ENCODE data around the gene CSTB.

CSTB gene

DNA sequence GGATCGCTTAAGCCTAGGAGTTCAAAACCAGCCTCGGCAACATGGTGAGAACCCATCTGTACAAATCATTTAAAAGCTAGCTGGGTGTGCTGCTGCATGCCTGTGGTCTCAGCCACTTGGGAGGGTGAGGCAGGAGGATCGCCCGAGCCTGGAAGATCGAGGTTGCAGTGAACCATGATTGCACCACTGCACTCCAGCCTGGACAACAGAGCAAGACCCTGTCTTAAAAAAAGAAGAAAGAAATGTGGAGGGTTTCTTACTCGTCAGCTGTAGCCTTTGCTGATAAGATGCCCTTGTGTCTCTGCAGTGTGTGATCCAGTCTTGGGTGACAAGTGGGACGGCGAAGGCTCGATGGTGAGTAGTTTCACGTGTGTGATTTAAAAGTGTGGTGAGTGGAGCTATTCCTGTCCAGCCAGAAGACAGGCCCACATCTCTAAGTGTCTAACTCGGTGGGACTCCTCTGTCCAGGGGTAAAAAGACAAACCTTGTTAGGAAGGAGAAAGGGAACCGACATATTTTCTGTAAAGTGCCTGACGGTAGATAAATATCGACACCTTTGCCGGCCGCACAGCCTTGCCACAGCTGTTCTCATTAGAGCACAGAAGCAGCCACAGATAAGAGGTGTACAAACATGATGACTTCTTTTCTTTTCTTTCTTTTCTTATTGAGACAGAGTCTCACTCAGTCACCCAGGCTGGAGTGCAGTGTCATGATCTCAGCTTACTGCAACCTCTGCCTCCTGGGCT, 30.2 kb downstream of the CSTB start:
- no peak for DNase-seq

- DNase-seq, result no peak
These were observed 31.4 kb downstream of the CSTB start for GRCh38 chr21:43744725-43745124.

GRCh38 chr21:43743947-43744346, 32.2 kb downstream of the CSTB start:
- DNase-seq, result no peak

GRCh38 chr21:43741423-43742096, 34.5 kb downstream of the CSTB start:
- no peak for DNase-seq

- DNase-seq, result no peak
These were observed 35.5 kb downstream of the CSTB start for GRCh38 chr21:43740497-43741156.

DNA sequence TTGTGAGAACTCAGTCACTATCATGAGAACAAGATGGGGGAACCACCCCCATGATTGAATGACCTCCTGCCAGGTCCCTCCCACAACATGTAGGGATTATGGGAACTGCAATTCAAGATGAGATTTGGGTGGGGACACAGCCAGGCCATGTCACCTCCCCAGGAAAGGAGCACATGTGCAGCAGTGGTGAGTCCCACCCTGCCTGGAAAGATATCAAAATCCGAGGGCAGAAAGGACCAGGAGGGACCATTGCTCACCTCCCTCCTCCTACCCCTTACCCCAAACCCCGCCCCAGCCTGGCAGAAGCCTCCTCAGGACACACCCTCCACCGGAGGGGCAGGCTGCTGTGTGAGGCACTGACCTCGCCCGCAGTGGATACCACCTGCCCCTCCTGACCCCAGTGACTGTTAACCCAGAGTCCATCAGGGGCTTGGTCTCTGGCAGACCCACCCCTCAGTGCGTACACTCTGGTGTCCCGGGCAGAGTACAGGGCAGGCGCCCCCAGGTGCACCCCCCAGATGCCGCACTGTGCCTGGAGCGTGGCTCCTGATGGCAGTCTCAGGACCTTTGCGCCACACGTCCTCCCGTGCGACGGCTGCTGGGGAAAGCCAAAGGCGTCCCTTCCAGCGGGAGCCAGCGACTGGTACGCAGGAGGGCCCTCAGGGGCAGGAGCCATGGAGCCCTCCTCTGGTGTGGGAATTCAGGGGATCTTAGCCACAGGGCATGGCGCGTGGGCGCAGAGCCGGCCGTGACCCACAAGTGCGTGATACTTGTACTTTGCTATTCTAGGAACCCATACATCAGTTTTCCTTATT, 36.3 kb downstream of the CSTB start:
- DNase-seq, result no peak

DNA sequence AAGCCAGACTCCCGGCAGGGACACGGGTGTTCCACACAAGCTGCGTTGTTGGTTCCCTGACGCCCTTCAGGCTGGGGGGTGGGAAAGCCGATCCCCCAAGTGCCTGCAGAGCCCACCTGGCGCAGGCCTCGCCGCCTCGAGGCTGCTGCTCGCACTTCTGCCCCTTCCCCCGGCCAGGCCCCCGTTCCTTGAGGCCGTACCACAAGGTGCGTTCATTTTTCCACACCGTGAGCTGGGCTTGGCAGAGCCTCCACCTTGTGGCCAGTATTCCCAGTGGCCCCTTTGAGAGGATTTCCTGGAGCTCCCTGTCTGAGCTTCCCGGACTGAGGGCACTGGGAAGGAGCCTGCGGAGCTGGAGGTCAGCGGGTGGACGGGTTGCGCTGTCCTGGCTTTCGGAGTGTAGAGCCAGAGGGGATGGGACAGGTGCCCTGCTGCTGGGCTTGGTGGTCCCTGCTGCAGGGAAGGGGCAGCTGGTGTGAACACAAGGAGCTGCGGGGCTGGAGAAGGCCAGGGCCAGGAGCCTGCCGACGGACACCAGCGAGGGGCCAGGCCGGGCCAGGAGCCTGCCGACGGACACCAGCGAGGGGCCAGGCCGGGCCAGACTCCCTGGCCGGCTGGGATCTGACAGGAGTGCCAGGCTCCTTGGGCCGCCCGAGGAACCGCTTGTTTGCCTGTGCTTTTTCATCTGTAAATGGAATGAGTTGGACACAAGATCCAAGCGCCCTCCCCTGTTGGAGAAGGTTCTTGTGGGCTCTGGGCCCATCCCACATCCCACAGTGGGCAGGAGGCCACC, 38.8 kb downstream of the CSTB start:
- DNase-seq, result no peak

DNA sequence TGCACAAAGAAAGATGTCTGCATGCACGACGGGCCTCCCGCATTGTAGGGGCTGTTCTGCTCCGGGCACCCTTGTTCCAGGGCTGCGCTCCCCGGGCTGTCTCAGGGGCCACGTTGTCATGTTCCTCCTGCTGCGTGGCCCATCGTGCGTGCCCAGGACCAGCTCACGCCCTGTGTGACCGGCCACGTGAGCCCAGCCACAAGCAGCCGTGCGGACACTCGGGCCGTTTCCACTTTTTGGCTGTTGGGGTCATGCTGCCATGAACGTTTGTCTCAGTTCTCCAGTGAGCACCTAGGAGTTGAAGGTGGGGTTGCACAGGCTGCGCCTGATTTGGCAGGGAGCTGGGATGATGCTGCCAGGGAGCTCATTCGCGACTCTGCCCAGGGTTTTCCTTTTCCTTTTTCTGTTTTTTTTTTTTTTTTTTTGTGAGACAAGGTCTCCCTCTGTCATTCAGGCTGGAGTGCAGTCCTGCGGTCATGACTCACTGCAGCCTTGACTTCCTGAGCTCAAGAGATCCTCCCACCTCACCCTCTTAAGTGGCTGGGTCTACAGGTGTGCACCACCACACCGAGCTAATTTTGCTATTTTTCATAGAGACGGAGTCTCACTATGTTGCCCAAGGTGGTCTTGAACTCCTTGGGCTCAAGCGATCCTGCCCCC, 39.8 kb downstream of the CSTB start:
- no peak for DNase-seq

DNA sequence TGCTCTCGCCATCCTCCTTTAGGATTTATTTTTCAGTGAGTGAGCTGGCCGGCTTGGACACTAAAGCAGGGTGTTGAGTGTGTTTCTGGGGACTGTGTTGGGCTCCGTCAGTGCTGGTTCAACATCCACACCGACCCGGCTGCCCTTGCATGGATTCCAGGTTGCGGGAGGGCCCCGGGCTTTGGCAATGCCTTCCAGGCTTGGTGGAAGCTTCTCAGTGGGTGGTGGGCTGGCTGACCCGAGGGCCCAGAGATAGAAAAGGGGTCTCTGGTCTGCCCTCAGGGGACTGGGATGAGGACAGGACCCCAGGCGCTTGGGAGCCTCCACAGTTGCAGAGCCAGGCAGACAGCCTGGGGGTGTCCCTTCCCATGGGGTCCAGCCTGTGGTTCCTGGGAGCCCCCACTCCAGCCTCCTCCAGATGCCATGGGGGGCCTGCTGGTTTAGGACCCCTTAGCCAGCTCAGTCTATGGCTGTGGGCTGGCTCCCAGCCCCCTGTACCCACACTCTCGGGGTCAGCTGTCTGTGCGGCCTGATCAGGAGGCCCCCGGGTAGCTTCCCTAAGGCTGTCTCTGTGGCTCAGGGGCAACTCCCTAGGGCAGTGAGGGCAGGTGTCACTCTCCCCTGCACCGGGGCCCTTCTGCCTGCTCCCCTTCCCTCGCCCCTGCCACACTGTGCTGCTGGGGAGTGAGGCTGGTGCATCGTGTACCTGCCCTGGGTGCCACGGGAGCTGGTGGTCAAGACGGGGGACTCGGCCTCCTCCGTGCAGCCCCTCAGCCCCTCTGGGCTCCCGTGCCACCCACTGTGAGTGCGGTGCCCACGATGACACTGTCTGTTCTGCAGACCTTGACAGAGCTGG, 40.6 kb downstream of the CSTB start:
- no peak for DNase-seq

GRCh38 chr21:43734928-43735229, 41.2 kb downstream of the CSTB start:
- no peak for DNase-seq

GRCh38 chr21:43734131-43734927, 41.8 kb downstream of the CSTB start:
- DNase-seq, result peak; percentile 27

- no peak for DNase-seq
These were observed 42.5 kb downstream of the CSTB start for GRCh38 chr21:43733529-43734071.

DNA sequence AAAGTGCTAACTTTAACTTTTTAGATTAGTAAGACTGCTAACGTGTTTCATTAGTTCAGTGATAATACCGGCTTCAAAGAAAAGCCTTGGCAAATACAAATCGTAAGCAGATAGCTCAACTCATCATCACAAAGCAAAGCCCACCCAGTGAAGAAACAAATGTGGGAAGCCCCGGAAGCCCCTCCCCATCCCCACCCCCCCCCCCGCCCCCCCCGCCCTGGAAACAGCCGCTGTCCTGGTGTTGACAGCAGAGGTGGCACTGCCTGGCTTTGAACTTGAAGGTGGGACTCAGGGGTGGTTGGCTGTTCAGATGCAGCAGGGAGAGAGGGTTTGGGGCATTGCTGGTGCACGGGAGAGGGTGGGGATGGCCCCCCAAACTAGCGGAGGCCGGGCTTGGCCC, 43.0 kb downstream of the CSTB start:
- no peak for DNase-seq

DNA sequence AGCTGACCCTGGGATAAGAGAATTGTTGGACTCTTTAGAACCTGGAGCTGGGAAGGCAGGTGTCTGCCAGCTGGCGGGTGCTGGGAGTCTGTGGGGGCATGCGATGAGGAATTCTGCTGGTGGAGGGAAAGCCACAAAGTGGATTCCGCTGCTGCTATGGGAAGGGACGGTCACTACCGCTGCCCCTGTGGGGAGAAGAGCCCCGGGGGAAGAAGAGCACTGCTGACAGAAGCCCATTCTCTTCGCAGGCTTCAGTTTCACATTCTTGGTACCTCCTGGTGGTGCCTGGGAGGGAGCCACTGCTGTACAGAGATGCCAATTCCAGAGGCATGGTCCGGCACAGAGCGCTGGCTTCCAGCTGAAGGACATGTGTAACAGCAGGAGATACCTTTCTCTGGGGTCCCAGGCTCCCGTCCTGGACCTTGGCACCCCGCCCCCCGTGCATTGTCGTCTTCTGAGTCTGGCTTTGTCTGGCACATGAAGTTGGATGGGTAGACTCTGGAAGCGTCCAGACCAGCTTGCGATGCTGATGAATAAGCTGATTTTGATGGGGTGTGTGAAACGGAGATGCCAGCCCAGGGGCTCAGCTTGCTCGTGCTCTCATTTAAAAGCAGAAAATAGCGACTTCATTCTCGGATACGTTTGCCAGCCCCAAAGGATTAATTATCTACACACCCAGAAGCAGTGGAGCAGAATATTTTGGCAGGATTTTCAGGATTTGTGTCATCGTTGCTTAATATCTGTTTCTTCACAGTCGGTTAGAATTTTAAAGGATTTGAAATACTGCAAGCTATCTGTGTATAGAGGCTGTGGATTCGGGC, 44.0 kb downstream of the CSTB start:
- DNase-seq, result no peak

DNA sequence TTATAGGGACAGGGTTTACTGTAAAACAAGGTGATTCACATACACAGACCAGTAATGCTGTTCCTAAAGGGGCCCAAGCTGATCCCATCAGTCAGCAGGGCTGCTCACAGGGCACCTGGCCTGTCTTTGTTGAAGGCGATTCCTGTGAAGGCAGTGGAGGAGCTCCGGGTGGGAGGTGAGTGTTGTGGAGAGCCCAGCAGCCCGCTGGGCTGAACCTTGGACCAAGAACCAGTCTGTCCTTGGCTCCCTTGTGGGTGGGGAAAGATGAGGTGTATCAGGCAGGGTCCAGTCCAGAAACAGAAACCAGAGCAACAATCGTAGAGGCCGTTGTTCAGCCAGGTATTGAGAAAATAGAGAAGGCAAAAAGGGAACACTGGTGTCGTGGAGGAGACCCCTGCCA, 44.6 kb downstream of the CSTB start:
- DNase-seq, result no peak

DNA sequence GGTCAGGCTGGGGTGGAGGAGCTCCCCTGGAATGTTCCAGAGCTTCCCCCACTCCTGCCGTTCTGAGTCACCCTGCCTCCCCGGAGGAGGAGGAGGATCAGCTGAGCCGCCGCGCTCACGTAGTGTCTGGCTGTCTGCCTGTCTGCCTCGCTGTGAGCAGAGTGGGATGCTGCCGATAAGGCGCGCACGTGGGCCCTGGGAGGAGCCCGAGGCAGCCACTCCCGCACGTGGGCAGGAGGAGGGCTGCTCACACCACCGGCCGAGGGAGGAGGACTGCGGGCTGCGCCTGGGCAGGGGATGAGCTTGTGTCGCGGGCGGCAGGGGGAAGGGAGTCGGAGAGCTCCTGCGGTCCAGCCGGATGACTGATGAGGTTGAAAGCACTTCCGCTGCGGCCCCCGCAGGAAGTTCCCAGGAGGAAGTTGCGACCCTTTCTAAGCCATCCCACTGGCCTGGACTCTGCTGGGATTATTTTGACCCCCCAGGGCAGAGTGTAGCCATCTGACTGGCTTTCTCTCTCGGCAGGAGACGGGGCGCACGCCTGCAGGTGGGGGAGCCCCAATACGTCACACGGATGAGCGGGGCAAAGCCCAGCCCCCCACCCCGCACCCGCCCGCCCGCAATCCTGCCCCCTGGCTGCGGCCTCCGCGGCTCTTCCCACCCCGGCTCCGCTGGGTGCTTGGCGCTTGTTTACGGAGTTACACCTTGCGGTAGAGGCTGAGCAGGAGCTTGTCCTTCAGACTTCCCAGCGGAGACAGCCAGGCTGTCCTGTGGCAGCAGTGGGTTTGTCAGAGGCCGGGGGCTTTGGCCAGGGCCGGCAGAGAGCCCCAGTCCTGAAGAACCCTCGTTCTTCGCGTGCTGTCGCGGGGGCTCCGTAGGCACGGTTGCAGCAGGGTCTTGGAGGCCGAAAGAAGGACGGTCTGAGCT, 47.4 kb downstream of the CSTB start:
- DNase-seq, result peak; percentile 87

DNA sequence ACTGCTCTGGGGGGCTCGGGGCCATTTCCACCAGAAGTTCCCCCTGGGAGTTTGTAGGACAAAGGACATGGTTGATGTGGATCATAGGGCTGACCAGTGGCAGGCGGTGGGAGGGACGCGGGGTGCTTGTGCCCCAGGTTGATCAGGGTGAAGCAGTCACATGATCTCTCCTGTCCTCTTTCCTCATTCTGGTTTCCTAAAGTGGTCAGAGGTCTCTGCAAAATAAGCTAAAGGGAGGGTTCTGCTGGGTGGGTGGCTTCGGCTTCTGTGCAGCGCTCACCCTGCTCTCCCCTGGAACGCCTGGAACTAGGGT, 48.0 kb downstream of the CSTB start:
- DNase-seq, result no peak
